ENCODE measurements around the gene DDX41. TPM values are rescaled to one million over a fixed set of nuclear protein-coding genes. Genes with fewer than 3 reads are reported as not detected.

Gene DDX41
- total and polyA plus RNA-seq, 2 donors (not counting 1 experiment from before 2014, with no cell fraction given), result 110 to 168 TPM

DNA sequence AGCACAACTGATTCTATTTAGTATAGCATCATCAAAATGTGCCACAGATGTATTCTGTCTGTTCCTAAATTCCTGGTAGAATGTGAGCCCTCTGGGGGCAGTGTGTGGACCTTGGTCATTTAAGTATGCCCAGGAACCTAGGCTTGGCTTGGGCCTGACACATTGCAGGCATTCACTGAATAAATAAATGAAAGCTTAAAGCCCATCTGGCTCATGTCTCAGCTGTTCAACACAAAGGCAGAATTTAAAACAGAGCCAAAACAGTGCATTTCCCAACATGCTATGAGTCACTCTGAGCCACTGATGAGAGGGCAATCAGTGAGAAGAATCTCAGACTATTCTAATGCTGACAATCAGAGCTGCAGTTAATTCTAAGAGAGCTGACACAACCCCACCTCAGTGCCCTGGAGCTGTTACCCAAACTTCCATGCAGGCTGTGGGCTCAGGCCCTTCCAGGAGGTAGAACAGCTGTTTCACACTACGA, 29.5 kb upstream of the DDX41 start:
- Mint-ChIP-seq H3K4me3 (no peak overlapping the region), H3K27me3 (no peaks in the 10 kb centered on the region), H3K4me1 (peaks cover 15% of the 10 kb centered on the region), H3K9me3 (ENCODE audit: insufficient read depth) (no peaks in the 10 kb centered on the region), H3K27ac (no peak overlapping the region)
- no peak overlapping the region for H3K9ac ChIP-seq (ENCODE audit: low read length)
- DNase-seq, result no peak
- POLR2A ChIA-PET, result interaction anchor here (0.6 kb wide), 1 partner anchor 406 kb away, joined by 3 read pairs; no protein-coding TSS in a partner anchor
- H3K4me1 ChIP-seq (ENCODE audit: control insufficient read depth in 2 of 2, insufficient read depth in 2 of 2, low read length in 2 of 2), result peaks cover 4 to 9% of the 10 kb centered on the region in 2 donors
- CTCF ChIA-PET, result interaction anchor here (1.3 to 1.5 kb wide), 2 partner anchors 8 to 15 kb away, joined by 3 to 4 read pairs; no protein-coding TSS in a partner anchor
- H4K20me1 ChIP-seq (ENCODE audit: control insufficient read depth, insufficient read depth, low read length, poor library complexity, severe bottlenecking), result peaks cover 73% of the 10 kb centered on the region
- H3K4me3 ChIP-seq (ENCODE audit: control extremely low read depth in 1 of 5, extremely low read depth in 1 of 5, insufficient read depth in 1 of 5, low read depth in 2 of 5, low read length in 4 of 5), result no peak overlapping the region
- no peak overlapping the region for H3K4me2 ChIP-seq (replicated peaks; ENCODE audit: low read depth, low read length, poor library complexity, severe bottlenecking)
- no peak overlapping the region for H3K27ac ChIP-seq (ENCODE audit: low read length in 2 of 2)
- no peak overlapping the region for H2AFZ ChIP-seq (ENCODE audit: insufficient read depth, low read depth, low read length, poor library complexity, severe bottlenecking)
- no peak for TF ChIP-seq EZH2 (IDR thresholded peaks at IDR 0.05; ENCODE audit: borderline replicate concordance, insufficient read depth, low read depth, low read length, poor library complexity, severe bottlenecking)
- TF ChIP-seq, protein P1, sequence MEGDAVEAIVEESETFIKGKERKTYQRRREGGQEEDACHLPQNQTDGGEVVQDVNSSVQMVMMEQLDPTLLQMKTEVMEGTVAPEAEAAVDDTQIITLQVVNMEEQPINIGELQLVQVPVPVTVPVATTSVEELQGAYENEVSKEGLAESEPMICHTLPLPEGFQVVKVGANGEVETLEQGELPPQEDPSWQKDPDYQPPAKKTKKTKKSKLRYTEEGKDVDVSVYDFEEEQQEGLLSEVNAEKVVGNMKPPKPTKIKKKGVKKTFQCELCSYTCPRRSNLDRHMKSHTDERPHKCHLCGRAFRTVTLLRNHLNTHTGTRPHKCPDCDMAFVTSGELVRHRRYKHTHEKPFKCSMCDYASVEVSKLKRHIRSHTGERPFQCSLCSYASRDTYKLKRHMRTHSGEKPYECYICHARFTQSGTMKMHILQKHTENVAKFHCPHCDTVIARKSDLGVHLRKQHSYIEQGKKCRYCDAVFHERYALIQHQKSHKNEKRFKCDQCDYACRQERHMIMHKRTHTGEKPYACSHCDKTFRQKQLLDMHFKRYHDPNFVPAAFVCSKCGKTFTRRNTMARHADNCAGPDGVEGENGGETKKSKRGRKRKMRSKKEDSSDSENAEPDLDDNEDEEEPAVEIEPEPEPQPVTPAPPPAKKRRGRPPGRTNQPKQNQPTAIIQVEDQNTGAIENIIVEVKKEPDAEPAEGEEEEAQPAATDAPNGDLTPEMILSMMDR (IDR thresholded peaks at IDR 0.05), result no peak
- H3K79me2 ChIP-seq (ENCODE audit: control insufficient read depth, insufficient read depth, low read length), result peaks cover 82% of the 10 kb centered on the region
- ATAC-seq (ENCODE audit: low read depth), result no peak
- no peaks in the 10 kb centered on the region for H3K9me3 ChIP-seq (ENCODE audit: control extremely low read depth in 1 of 3, control insufficient read depth in 2 of 3, insufficient read depth in 1 of 3, low read length in 2 of 3)
- H3K27me3 ChIP-seq (replicated peaks in 1 of 4; ENCODE audit: control extremely low read depth in 1 of 4, control insufficient read depth in 3 of 4, insufficient read depth in 4 of 4, low read length in 3 of 4), result no peaks in the 10 kb centered on the region
- 100% methylated on average over 1 of the region's 1 CpG for WGBS (ENCODE audit: insufficient coverage)
- intact Hi-C loops (cut with micrococcal nuclease), result no loop called here
- H3K36me3 ChIP-seq (replicated peaks in 1 of 2; ENCODE audit: control extremely low read depth in 1 of 2, control insufficient read depth in 1 of 2, extremely low read depth in 1 of 2, insufficient read depth in 2 of 2, low read length in 1 of 2), result peaks cover 0 to 21% of the 10 kb centered on the region in 2 experiments

DNA sequence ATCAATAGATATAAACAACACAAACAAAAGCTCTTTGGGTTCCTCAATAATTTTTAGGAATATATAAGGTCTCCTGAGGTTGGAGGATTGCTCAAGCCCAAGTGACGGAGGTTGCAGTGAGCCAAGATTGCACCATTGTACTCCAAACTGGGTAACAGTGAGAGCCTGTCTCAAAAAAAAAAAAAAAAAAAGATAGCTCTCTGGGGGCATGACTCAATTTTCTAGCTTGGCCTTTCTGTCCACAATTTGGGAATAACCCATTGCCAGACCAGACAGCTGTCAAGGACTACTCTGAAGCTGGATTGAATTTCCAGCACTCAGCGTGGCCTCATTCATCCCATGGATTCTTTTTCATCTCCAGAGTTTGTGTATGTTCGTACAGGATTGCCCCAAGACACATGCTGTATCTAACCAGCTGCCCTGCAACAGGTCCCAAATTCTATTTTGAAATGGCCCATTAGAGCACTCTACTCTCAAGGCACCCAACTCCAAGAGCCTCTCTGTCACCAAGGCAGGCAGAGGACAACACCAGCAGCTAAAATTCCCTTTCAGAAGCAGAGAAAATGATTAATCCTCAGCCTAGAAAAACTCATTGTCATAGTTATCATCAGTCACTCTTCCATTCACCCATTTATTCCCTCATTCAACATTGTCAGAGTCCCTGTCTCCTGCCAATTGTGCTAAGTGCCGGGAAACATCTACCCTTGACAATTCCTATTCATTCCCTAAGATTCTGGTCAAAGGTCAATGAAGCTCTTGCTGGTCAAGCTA, 28.9 kb upstream of the DDX41 start:
- Histone ChIP-seq H2AFZ (ENCODE audit: insufficient read depth, low read depth, low read length, poor library complexity, severe bottlenecking) (no peak overlapping the region), H3K4me1 (ENCODE audit: control insufficient read depth in 2 of 2, insufficient read depth in 2 of 2, low read length in 2 of 2) (peaks cover 4 to 9% of the 10 kb centered on the region in 2 donors), H3K9me3 (ENCODE audit: control extremely low read depth in 1 of 3, control insufficient read depth in 2 of 3, insufficient read depth in 1 of 3, low read length in 2 of 3) (no peaks in the 10 kb centered on the region), H3K27ac (ENCODE audit: low read length in 2 of 2) (no peak overlapping the region), H3K9ac (ENCODE audit: low read length) (no peak overlapping the region), H3K36me3 (replicated peaks in 1 of 2; ENCODE audit: control extremely low read depth in 1 of 2, control insufficient read depth in 1 of 2, extremely low read depth in 1 of 2, insufficient read depth in 2 of 2, low read length in 1 of 2) (peaks cover 0 to 20% of the 10 kb centered on the region in 2 experiments), H3K79me2 (ENCODE audit: control insufficient read depth, insufficient read depth, low read length) (peaks cover 82% of the 10 kb centered on the region), H3K27me3 (replicated peaks in 1 of 4; ENCODE audit: control extremely low read depth in 1 of 4, control insufficient read depth in 3 of 4, insufficient read depth in 4 of 4, low read length in 3 of 4) (no peaks in the 10 kb centered on the region), H3K4me3 (ENCODE audit: control extremely low read depth in 1 of 5, extremely low read depth in 1 of 5, insufficient read depth in 1 of 5, low read depth in 2 of 5, low read length in 4 of 5) (no peak overlapping the region), H4K20me1 (ENCODE audit: control insufficient read depth, insufficient read depth, low read length, poor library complexity, severe bottlenecking) (peaks cover 71% of the 10 kb centered on the region), H3K4me2 (replicated peaks; ENCODE audit: low read depth, low read length, poor library complexity, severe bottlenecking) (no peak overlapping the region)
- H3K4me1 Mint-ChIP-seq, result peaks cover 15% of the 10 kb centered on the region
- DNase-seq (no peak), ATAC-seq (ENCODE audit: low read depth) (no peak)
- ChIA-PET POLR2A (no interaction called here), CTCF (interaction anchor here (0.7 to 1.5 kb wide), 4 partner anchors 8 to 617 kb away, joined by 3 to 6 read pairs (median 4); no protein-coding TSS in a partner anchor)
- 100% methylated on average over 3 of the region's 4 CpGs for WGBS (ENCODE audit: insufficient coverage)
- no peak overlapping the region for H3K27ac Mint-ChIP-seq
- intact Hi-C loops (cut with micrococcal nuclease), result no loop called here
- TF ChIP-seq, protein P1 (IDR thresholded peaks at IDR 0.05), result no peak
- TF ChIP-seq EZH2 (IDR thresholded peaks at IDR 0.05; ENCODE audit: borderline replicate concordance, insufficient read depth, low read depth, low read length, poor library complexity, severe bottlenecking), result no peak
- no peaks in the 10 kb centered on the region for H3K9me3 Mint-ChIP-seq (ENCODE audit: insufficient read depth)
- H3K4me3 Mint-ChIP-seq, result no peak overlapping the region
- H3K27me3 Mint-ChIP-seq, result no peaks in the 10 kb centered on the region

Measured in B cell (primary cell).